HCEC 1CT (cell line): Measurements from ENCODE around the gene LRRC27.
"Not testable (repeated sequence)": the region's sequence is repeated elsewhere in the genome, so short reads cannot be mapped to it uniquely, and the experiment has no call there.

Experiments used
- DNase-seq: peaks from one replicate; pipeline ENCODE4 v3.0.0-alpha.2; 2017

LRRC27 gene

GRCh38 chr10:132376394-132376851, 44.4 kb downstream of the LRRC27 start:
- no peak for DNase-seq

GRCh38 chr10:132377326-132377725, 45.3 kb downstream of the LRRC27 start:
- no peak for DNase-seq

GRCh38 chr10:132379026-132379425, 47.0 kb downstream of the LRRC27 start:
- not testable (repeated sequence) for DNase-seq

- DNase-seq: not testable (repeated sequence)
These were observed 49.0 kb downstream of the LRRC27 start for GRCh38 chr10:132380986-132381385.

GRCh38 chr10:132381741-132382140, 49.7 kb downstream of the LRRC27 start:
- no peak for DNase-seq

- no peak for DNase-seq
These were observed 50.4 kb downstream of the LRRC27 start for GRCh38 chr10:132382231-132382922.

- no peak for DNase-seq
These were observed 51.1 kb downstream of the LRRC27 start for GRCh38 chr10:132383101-132383500.

- DNase-seq: no peak
These were observed 51.8 kb downstream of the LRRC27 start for GRCh38 chr10:132383751-132384196.

GRCh38 chr10:132384618-132385388, 52.8 kb downstream of the LRRC27 start:
- no peak for DNase-seq

- no peak for DNase-seq
These were observed 53.3 kb downstream of the LRRC27 start for GRCh38 chr10:132385389-132385667.

- DNase-seq: no peak
These were observed 53.9 kb downstream of the LRRC27 start for GRCh38 chr10:132385721-132386418.

GRCh38 chr10:132386419-132386831, 54.4 kb downstream of the LRRC27 start:
- no peak for DNase-seq

- not testable (repeated sequence) for DNase-seq
These were observed 54.9 kb downstream of the LRRC27 start for GRCh38 chr10:132386896-132387295.

GRCh38 chr10:132387764-132388210, 55.8 kb downstream of the LRRC27 start:
- DNase-seq: no peak

- DNase-seq: no peak
These were observed 57.0 kb downstream of the LRRC27 start for GRCh38 chr10:132388891-132389432.

- no peak for DNase-seq
These were observed 57.6 kb downstream of the LRRC27 start for GRCh38 chr10:132389433-132390169.

GRCh38 chr10:132390170-132390920, 58.4 kb downstream of the LRRC27 start:
- no peak for DNase-seq

GRCh38 chr10:132390921-132391675, 59.1 kb downstream of the LRRC27 start:
- no peak for DNase-seq

GRCh38 chr10:132391676-132392020, 59.7 kb downstream of the LRRC27 start:
- no peak for DNase-seq

GRCh38 chr10:132392184-132392800, 60.3 kb downstream of the LRRC27 start:
- no peak for DNase-seq
